ENCODE results near the gene COMT.

COMT gene

GRCh38 chr22:20015187-20015625 lies 73.6 kb downstream of the COMT start:
- DNase-seq (ENCODE audit: low read depth, low spot score): no peak
- Histone ChIP-seq H3K27ac (no peak overlapping the region), H3K4me3 (no peak overlapping the region), H3K36me3 (ENCODE audit: insufficient read depth, low read length) (no peaks in the 10 kb centered on the region), H3K9me3 (ENCODE audit: low read depth, low read length) (no peaks in the 10 kb centered on the region), H3K9ac (ENCODE audit: insufficient read length) (no peak overlapping the region)
- no peak for TF ChIP-seq FOXP2 (optimal IDR thresholded peaks at IDR 0.05; ENCODE audit: control extremely low read depth, extremely low read length, insufficient read depth)
- no peak for TF ChIP-seq POLR2AphosphoS5 (IDR thresholded peaks at IDR 0.05; ENCODE audit: borderline replicate concordance, low read depth, low read length)
- TF ChIP-seq EZH2 (IDR thresholded peaks at IDR 0.05): no peak

- no peaks in the 10 kb centered on the region for H3K9me3 ChIP-seq (ENCODE audit: low read depth, low read length)
- no peaks in the 10 kb centered on the region for H3K36me3 ChIP-seq (ENCODE audit: insufficient read depth, low read length)
- no peak overlapping the region for H3K9ac ChIP-seq (ENCODE audit: insufficient read length)
- TF ChIP-seq POLR2AphosphoS5 (IDR thresholded peaks at IDR 0.05; ENCODE audit: borderline replicate concordance, low read depth, low read length) (no peak), FOXP2 (optimal IDR thresholded peaks at IDR 0.05; ENCODE audit: control extremely low read depth, extremely low read length, insufficient read depth) (no peak), EZH2 (IDR thresholded peaks at IDR 0.05) (peak; percentile 61)
- H3K4me3 ChIP-seq: peak overlapping the region; percentile 79
- DNase-seq (ENCODE audit: low read depth, low spot score): no peak
- H3K27ac ChIP-seq: no peak overlapping the region
These were observed 74.6 kb downstream of the COMT start for GRCh38 chr22:20015971-20016733.

DNA sequence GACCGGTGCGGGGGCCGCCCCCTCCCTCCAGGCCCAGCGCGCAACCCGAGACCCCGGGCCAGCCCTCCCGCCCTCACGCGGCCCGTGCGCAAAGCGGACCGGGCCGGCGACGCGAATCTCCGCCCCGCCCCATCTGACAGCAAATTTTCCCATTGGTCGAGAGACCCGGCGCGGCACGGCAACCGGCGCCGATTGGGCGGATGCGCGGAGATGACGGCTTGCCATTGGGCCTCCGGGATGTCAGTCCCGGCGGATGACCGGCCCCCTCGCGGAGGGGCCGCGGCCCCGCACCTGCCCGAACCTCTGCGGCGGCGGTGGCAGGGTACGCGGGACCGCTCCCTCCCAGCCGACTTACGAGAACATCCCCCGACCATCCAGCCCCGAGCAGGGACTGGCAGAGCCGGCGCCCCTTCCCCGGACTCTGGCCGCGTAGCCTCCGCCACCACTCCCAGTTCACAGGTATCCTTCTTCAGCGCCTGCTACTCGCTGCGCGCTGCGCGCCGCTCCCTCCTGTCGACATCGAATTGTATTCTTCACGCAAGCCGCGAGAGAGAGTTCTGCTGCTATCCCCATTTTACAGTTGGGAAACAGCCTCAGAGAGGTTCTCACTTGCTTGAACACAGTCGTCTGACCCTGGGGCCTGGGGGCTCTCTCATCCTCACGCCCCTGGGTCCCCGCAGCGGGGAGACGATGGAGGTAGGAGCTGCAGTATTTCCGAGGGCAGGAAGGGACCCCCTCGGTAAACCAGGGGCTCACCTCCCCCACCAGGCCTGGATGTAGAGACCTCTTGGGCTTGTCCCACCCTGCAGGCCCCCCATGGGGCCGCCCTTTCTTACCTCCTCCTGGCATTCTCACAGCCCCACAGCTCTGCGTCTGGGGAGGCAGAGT lies 75.4 kb downstream of the COMT start, which contains the start of gene ARVCF:
Gene ARVCF, minus strand, starts transcription at position 90 of the 888 bp plus-strand sequence. CDS start 26,029 bp downstream, outside the sequence.
- peak; percentile 16 for DNase-seq (ENCODE audit: low read depth, low spot score)
- Histone ChIP-seq H3K9me3 (ENCODE audit: low read depth, low read length) (no peaks in the 10 kb centered on the region), H3K4me3 (peak within 1 kb of the TSS; percentile 79), H3K9ac (ENCODE audit: insufficient read length) (no peak within 1 kb of the TSS), H3K27ac (no peak within 1 kb of the TSS), H3K36me3 (ENCODE audit: insufficient read depth, low read length) (no peaks in the 10 kb centered on the region)
- TF ChIP-seq EZH2 (IDR thresholded peaks at IDR 0.05) (no peak), FOXP2 (optimal IDR thresholded peaks at IDR 0.05; ENCODE audit: control extremely low read depth, extremely low read length, insufficient read depth) (no peak)

- no peak for TF ChIP-seq FOXP2 (optimal IDR thresholded peaks at IDR 0.05; ENCODE audit: control extremely low read depth, extremely low read length, insufficient read depth)
- TF ChIP-seq POLR2AphosphoS5 (IDR thresholded peaks at IDR 0.05; ENCODE audit: borderline replicate concordance, low read depth, low read length): no peak
- no peak for TF ChIP-seq EZH2 (IDR thresholded peaks at IDR 0.05)
- DNase-seq (ENCODE audit: low read depth, low spot score): no peak
- no peaks in the 10 kb centered on the region for H3K36me3 ChIP-seq (ENCODE audit: insufficient read depth, low read length)
- H3K27ac ChIP-seq: no peak overlapping the region
- H3K9ac ChIP-seq (ENCODE audit: insufficient read length): no peak overlapping the region
- H3K4me3 ChIP-seq: no peak overlapping the region
- no peaks in the 10 kb centered on the region for H3K9me3 ChIP-seq (ENCODE audit: low read depth, low read length)
These were observed 76.0 kb downstream of the COMT start for GRCh38 chr22:20017622-20017958.

DNA sequence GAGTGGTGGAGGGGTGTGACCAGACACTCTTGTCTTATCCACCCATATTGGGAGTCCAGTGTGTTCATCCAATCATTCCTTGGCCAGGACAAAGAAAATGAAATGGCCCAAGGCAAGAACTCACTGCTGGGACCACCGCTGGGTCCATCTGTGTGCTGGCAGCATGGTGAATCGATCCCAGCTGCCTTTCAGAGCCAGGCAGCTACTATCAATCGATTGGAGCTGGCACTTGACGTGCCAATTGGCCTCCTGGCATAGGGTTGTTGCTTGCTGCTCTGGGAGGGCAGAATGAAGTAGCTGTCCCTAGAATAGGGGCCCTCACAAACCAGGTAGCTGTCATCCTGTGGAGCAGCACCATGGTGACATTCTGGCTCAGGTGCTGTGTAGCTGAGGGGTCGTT lies 76.4 kb downstream of the COMT start:
- no peaks in the 10 kb centered on the region for H3K9me3 ChIP-seq (ENCODE audit: low read depth, low read length)
- no peak for DNase-seq (ENCODE audit: low read depth, low spot score)
- H3K9ac ChIP-seq (ENCODE audit: insufficient read length): no peak overlapping the region
- H3K4me3 ChIP-seq: no peak overlapping the region
- no peak overlapping the region for H3K27ac ChIP-seq
- H3K36me3 ChIP-seq (ENCODE audit: insufficient read depth, low read length): no peaks in the 10 kb centered on the region
- TF ChIP-seq POLR2AphosphoS5 (IDR thresholded peaks at IDR 0.05; ENCODE audit: borderline replicate concordance, low read depth, low read length) (no peak), EZH2 (IDR thresholded peaks at IDR 0.05) (no peak)
